SK-N-SH treated with all-trans-retinoic acid at 6 μM for 48 hours (cell line): ENCODE data around the gene DLK1.

ENCODE experiments used
- CSDC2 ChIP-seq: fragments of 250-450 bp; sonication (Bioruptor Pico); IDR thresholded peaks from 2 replicates; pipeline ENCODE4 v1.5.0; 2020; ENCODE audit warnings: mild to moderate bottlenecking, moderate library complexity
- ISL1 ChIP-seq: fragments of 250-450 bp; sonication (Bioruptor Pico); IDR thresholded peaks from 2 replicates; pipeline ENCODE4 v2.1.2; 2022; ENCODE audit warnings: mild to moderate bottlenecking, moderate library complexity
- OSR1 ChIP-seq: fragments of 250-450 bp; sonication (Bioruptor Pico); IDR thresholded peaks from 2 replicates; pipeline ENCODE4 v1.8.0; 2022; ENCODE audit warnings: moderate library complexity, mild to moderate bottlenecking, inconsistent platforms
- TOX ChIP-seq: fragments of 250-450 bp; sonication (Bioruptor Pico); IDR thresholded peaks from 2 replicates; pipeline ENCODE4 v1.8.0; 2021; ENCODE audit warnings: mild to moderate bottlenecking, moderate library complexity, borderline replicate concordance
- ZFP3 ChIP-seq: fragments of 250-450 bp; sonication (Bioruptor Pico); IDR thresholded peaks from 2 replicates; pipeline ENCODE4 v1.5.0; 2020; ENCODE audit warnings: mild to moderate bottlenecking, moderate library complexity

DNA sequence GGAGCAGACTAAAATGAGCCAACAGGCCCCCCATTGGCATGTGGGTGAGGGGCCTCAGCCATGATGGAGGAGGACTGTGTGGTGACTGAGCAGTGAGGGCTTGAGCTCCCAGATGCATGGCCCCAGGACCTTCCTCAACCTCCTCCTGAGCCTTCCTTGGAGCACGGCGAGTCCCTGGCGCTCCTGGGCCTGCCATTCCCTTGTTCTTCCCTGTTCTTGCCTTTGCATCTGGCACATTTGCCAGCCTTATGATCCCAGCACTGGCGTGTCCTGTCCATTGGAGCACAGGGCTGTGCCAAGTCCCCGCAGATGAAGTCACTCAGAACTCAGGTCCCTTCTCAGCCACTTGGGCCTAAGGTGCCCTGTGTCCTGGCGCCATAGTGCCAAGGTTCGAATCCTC is 58.9 kb downstream of the DLK1 start:
- TF ChIP-seq CSDC2 (CRISPR knock-in tag) (no peak), ISL1 (CRISPR knock-in tag) (no peak), ZFP3 (CRISPR knock-in tag) (no peak), OSR1 (no peak), TOX (CRISPR knock-in tag) (no peak)
